CD4-positive, alpha-beta T cell treated with Interleukin-17A for 4 hours (primary cell): ENCODE data around the gene KCNJ15.

Experiments
- DNase-seq: peaks from one replicate; pipeline ENCODE4 v3.0.0-alpha.2; 2020; ENCODE audit warnings: mixed read lengths

KCNJ15 gene

DNA sequence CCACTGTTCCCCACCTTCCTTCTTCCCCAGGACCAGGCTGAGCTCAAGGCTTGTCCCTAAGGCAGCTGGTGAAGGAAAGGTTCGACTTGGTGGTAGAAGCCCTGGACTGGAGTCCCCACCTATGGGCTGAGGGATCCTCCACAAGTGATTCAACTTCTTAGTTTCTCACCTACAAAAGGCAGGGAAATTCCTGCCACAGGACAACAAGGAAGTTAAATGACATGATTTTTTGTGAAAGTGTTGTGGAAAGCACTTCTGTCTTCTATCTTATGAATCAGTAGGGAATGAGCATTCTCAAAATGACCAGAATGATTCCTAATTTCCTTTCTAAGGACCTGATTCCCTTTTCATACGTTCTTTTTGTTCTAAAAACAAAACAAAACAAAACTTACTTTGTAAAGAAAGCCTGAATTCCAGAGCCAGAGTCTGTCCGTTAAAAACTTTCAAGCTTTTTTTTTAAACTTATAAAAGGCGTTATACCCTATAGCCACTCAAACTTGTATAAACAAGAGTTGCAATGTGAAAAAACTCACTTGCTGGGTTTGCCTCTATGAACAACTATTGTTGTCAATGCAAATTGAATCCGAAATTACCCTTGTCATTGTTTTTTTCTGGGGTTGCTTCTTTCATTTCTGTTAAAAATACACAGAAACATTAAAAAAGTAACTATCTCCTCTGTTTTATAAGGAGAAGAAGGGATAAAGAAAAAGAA is 12.2 kb downstream of the KCNJ15 start:
- no peak for DNase-seq

DNA sequence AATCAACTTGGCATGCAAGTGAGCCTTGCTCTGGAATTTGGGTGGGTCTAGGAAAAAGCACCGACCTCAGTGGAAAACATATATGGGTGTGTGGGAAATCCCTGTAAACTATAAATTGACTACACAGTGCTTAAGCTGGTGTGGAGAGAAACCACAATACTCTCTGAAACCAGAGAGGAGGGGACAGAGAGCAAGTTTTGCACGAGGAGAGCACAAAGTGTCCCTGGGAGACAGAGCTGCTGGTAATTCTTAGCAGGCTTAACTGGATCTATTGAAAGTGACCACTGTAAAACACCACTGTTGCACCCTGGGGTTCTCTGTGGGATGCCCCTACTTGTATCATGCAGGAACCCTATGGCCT is 12.8 kb downstream of the KCNJ15 start:
- no peak for DNase-seq

DNA sequence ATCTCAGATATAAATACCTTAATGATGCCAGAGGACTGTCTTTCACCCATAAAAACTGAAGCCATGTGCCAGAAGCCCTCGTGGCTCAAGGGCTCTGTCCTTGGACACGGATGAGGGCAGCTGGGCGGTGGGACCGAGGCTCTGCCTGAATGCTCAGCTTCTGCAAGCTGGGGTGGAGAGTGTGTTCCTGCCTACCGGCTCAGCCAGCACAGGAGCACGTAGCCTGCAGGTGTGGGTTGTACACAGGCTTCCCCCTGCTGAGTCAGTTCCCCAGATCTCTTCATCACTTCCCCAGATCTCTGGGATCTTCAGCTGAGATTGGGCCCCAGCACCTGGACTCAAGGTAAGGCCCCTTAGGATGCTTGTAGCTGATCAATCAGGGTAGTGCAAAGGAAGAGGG is 15.4 kb downstream of the KCNJ15 start:
- no peak for DNase-seq

DNA sequence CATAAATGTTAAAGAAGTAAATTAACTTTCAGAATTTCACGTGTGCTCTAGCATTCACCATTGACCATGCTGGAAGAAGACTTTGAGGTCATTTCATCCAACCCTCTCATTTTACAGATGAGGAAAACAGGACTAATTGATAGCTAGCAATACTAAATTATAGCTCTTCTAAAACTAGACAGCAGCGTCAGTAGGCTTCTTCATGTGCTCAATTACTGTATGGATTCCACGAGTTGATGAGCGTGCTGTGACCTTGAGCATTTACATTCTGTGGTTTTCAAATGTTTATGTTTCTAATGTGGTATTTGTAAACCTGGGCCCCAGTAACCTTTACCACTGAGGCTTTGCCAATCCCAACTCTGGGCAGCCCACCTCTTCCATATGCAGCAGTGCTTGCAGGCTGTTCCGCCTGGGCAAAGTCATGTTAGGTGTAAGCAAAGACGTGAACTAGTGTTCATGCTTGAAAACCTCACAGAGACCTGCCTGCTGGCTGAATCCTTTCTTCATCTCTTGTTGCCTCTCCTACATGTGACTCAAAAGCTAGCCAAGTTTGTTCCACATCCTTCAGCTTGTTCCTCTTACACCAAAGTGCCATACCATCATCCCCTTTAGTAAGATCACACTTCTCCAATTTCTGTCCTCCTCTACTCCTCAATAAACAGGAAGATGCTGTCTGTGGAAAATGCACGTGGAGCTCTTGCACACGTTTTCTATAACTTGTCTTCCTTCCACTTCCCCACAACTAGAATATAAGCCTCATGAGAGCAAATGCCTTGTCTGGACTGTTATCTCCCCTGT is 17.2 kb downstream of the KCNJ15 start:
- DNase-seq = no peak

DNA sequence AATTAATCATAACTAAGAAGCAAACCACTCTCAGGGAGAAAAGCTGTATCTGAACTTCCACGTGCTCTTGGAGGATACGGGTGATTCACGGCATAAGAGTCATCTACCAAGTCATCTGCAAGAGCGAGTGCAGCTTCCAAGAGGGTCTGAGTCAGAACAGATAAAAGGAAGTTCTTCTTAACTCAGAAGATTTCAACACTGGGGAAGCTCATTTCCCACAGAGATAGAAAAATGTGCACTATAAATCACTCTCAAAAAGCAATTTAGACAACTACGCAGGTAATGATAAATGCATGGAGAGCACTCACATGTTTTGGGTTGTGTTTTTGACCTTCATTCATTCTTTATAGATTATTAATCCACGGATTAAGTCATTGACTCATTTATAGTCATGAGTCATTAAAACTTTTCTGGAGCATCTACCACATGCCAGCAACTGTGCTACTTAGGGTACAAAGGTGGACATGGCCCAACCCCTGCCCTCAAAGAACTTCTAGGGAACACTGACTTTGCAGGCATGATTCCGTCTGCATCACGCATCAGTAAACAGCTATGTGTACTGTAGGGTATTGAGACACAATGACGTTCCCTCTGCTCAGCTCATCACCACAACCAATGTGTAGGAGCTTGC is 20.8 kb downstream of the KCNJ15 start:
- DNase-seq = peak; percentile 49

DNA sequence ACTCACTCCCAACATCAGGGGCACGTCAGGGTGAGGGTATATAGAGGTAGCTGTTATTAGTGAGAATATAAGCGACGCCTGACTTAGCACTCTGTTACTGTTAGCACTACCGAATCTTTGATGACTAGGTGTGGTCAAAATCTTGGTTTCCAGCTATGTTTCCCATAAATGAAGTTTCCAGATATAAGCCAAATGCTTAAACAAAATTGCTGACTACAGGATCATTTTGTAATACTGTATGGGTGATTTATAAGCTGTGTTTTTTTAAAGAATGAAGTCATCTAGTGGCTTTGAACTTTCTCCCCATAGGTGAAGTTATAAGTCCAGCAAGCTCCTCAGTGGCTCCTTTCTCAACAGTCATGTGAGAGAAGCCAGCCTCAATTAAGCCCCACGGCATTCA is 23.7 kb downstream of the KCNJ15 start:
- no peak for DNase-seq

DNA sequence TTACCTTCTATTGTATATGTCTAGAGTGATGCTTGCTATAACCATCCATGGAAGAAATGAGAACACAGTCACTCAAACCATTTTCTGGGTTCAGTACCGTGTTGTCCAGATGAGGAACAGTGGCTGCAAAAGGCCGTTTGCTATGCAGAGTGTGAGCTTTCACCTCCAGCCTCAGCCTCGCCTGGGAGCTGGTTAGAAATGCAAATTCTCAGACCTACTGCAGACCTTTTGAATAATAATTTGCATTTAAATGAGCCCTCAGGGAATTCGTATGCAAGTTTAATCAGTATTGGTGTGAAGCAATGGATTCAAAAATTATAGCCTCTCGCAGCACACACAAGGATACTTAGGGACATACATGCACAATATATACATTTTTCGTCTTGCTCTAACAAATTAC is 24.1 kb downstream of the KCNJ15 start:
- DNase-seq = no peak

DNA sequence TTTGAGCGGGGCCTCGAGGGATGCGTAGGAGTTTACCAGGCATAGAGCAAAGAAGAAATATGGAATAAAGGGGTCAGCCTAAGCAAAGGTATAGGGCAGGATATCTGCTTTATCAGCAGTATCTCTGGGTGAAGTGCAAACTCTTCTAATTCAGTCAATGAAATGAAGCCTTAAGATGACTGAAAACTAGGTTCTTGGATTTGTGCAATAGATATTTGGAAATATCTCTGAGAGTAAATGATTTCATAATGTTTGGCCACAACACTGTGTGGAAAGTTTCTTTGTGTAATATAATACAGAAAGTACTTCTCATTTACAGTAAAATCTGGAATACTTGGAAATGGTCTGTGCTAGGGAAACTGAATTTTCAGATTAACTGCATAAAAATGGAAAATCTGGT is 26.1 kb downstream of the KCNJ15 start:
- DNase-seq = no peak

DNA sequence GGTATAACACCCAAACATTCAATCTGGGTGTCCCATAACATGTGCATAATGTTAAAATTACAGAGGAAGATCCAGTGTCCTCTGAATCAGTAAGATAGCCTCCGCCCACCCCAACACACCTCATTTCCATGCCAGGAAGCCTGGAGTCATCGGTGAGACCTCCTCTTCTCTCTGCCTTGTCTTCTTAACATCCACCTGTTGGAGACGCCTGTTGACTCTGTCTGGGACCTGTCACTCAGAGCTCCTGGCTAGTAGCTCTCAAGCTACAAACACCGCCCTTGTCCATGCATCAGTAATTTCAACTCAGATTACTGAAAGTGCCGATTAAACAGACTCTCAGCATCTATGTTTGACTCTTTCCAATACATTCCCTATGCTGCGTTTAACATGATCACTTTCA is 27.4 kb downstream of the KCNJ15 start:
- DNase-seq = no peak

DNA sequence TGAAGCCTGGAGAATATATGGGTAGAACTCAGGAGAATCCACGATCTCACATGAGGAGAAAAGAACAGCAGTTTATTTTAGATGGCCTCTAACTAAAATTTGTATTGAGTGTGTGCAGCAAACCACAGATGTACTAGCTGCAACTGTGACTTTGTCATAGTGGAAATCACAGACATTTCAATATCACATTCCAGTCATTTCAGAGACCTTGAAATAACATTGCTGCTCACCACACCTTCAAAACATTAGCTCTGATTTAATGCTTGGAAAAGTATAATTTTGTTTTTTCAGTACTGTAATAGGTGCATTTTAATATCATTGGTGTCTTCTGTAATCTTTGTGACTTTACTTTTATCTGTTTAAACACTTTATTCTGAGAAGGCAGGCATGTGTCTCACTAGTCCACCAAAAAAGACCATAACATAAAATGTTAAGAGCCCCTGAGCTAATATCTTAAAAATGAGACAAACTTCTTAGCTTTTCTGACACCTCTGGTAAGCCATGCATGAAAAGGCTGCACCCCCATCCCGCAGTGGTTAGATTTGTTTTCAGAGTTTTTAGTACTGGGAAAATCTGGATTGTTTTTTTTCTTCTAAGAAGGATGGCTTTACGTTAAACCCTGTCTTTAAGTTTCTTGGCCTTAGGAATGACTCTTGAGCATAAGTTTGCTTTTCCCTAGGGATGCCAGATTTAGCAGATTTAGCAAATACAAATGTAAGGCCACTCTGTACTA is 30.1 kb downstream of the KCNJ15 start:
- DNase-seq = no peak

DNA sequence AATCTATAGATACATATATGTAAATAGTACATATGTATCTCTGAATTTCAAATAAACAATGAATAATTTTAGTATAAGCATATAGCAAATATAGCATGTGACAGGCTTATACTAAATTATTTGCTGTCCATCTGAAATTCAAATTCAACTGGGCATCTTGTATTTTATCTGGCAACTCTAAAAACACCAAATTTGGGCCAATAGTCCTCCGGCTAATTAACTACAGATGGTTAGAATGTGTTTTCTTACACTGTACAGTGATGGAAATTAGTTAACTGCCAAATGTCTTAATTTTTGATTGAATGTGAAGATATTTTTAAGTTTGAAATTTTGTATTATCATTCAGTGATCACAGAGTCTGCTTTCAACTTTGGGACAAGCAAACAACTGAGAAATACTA is 30.7 kb downstream of the KCNJ15 start:
- DNase-seq = no peak

DNA sequence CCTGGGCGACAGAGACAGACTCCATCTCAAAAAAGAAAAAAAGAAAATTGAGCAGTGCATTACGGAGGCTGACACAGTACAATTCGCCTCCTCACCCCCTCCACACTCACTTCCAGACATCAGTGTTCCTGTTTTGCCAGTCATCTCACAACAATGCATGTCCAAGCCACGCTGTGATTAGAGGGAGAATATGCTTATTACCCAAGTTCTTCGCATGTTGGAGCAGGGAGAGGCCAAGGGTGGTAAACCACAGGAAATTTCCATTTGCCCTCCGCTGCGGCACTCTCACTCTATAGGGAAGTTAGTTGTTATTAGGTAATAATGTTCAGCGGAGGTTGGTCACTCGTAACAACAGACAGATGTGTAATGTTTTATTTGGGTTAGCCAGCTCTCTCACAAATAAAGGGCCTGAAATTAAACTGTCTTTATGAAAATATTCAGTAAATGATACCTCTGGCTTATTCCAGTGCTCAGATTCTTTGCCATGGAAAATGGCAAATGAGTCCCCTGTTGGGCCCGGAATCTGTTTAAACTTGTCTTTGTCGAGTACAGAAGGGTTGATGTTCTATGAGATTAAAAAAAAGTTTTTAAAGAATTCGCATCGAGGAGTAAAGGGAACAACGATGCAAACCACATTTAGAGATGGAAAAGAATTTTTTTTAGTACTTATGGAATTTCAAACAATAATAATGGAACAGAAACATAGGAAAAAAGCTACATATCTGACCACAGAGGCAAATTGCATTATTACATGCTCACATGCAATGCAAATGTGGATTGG is 33.1 kb downstream of the KCNJ15 start:
- no peak for DNase-seq

DNA sequence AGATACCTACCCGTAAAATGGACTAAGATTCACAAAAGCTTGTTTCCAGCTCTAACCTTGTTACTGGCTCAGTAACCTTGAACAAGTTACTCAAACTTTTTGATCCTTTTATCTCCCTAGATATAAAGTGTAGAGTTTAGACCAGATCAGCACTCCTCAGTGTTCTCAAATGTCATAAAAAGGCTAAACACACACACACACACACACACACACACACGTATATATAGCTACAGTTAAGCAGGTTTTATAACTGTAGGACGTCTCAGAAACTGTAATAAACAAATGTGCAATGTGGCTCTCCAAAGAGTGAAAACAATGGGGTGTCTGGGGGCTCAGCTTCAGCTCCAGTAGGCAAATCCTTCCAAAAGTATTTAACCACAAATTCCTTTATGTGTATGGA is 34.0 kb downstream of the KCNJ15 start:
- DNase-seq = no peak

DNA sequence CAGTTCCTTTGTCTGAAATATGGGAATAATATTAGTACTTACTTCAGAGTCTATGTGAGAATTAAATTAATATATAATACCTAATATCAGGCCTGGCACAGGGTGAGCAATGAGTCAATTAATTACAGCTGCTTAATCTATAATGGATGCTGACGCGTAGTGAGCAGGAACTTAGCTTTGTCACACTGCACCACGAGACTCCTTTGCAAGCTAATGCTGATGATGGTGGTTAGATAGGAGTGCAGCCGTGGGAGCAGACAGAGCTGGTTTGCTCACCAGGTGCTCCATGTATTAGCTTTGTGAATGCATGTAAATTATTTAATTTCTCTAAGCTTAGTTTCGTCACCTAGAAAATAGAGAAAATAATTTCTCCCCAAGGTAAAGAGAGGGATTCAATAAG is 35.1 kb downstream of the KCNJ15 start:
- DNase-seq = no peak

DNA sequence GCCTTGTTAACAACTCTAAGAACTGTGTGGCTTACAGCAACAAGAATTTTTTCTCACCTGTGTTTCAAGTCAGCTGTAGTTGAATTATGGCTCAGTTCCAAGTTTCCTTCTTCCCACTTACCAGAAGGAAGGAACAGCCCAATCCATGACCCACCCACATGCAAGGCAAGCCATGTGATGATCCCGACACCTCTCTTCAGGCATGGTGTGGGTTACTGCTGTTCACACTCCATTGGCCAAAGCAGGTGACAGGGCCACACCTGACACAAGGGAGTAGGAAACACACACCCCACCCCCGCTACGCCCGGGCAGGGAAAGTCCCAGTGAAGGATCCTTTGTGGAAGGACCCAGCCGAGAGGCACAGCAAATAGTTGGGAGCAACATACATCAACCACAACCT is 36.3 kb downstream of the KCNJ15 start:
- DNase-seq = no peak

DNA sequence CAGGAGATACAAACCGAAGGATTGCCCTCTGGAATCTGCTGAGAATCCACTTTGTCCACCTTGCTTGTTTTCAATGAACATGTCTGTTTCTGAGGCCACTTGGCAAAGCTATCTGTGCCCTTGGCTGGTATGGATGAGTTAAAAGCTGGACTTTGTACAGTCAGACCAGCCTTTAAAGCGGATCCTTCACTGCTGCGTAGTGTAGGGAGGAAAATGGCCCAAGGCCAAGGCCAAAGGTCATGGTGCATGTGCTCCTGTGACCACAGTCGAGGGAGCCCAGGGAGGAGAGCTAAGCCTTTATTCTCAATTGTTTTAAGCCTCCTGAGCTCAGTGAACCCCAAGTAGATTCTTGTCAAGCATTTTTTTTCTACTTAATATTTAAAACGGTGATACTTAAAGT is 37.0 kb downstream of the KCNJ15 start:
- DNase-seq = peak; percentile 12

DNA sequence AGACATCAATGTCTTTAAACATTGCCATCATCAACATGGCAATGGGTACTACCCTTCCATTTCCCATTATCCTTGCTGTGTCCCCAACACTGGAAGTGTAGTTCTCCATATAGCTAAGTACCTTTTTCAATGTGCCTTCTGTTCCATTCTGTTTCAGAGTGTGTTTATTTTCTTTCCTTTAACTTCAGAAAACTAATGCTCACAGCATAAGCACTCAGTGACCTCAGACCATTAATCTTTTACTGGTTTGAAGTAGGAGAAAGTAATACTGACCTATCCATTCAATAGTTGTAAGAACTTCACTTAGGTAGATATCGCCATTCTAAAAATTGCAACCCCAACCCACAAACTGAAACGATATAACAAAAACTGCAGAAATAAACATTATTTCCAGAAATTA is 37.8 kb downstream of the KCNJ15 start:
- DNase-seq = no peak

DNA sequence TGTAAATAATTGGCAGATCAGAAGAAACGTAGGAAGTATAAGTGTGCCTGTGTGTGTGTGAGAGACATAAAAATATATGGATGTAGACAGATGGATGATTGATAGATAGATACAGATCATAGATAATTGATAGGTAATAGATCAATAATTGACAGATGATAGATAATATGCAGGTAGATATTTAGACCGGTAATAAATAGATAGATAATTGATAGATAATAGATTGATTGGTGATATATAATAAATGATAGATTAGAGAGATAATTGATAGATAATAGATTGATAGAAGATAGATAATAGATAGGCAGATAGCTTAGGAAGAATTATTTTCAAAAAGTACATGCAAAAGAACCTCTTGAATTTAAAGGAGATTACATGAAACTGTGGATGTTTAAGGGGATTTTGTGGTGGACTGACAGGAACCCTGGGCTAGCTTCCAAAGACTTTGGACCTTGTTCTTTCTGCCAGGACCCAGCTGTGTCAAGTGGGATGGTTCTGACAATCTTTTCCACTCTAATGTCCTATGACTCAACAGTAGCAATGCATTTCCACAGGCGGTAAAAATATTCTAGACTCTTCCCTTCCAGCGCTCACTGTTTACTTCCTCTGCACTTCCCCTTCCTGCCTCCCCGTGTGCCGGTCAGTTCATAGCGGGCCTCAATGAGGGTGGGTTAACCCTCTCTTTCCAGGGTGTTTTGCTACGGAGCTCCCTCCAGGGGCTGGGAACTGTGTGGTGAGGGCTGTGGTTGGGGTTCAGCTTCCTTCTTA is 39.4 kb downstream of the KCNJ15 start:
- DNase-seq = peak; percentile 44

DNA sequence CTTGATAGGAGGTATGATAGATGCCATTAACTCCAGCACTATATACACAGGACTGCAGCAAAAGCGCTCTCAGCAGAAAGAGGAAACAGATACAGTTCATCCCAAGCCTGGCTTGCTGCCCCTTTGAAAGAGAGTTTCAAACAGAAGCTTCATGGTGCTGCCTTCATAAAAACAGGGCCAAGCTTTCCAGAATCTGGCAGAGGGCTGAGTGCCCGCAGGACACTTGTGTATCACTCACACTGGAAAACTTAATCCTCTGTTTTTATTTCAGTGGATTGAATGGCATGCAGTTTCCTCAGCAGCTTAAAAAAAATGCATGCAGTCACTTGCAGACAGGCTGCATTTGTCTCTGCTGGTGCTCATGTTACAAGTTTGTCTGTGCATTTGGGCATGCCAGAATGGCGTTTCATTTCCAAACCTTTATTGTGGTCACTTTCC is 40.4 kb downstream of the KCNJ15 start:
- peak; percentile 16 for DNase-seq

DNA sequence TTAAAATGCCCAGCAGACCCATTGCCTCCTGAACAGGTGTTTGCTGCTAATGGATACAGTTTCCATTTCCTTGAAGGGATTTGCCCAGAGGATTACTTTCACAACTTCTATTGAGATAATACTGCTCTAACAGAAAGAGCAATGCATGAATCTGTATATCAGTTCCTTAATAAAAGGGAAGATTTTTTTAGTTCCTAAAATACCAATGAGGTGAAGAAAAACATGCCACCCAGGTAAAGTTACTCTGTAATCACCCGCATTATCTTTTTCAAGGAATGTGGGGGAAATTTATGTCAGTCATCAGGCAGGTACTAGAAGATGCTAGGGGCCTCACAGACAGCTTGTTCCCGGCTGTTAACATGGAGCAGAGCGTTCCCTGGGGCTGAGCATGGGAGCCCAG is 41.1 kb downstream of the KCNJ15 start:
- no peak for DNase-seq

DNA sequence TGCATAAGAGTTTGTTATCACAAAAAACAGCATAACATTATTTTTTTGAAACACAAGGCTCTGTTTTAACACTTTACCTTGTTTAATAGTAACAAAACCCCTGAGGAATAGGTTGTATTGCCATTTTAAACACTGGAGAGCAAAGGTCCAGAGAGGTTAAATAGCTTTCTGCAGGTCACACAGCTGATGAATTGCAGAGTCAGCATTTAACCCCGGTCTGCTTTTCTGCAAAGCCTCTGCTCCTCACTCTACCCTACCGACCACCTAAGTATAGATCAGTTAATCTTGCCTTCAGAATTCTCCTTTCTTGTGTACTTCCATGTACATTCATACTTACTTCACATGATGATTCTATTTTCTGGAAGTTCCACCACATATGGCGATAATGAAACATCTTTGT is 42.0 kb downstream of the KCNJ15 start:
- DNase-seq = no peak

DNA sequence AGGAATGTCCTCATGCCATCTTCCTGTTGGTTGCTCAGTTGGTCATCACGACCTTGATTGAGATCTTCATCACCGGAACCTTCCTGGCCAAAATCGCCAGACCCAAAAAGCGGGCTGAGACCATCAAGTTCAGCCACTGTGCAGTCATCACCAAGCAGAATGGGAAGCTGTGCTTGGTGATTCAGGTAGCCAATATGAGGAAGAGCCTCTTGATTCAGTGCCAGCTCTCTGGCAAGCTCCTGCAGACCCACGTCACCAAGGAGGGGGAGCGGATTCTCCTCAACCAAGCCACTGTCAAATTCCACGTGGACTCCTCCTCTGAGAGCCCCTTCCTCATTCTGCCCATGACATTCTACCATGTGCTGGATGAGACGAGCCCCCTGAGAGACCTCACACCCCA is 42.9 kb downstream of the KCNJ15 start:
- DNase-seq = no peak
